Loucy (cell line): ENCODE results near the gene SERTAD1.
A peak's percentile ranks its signal among the peaks of the same experiment; 100 is the strongest.
"Not testable (repeated sequence)": the region's sequence is repeated elsewhere in the genome, so short reads cannot be mapped to it uniquely, and the experiment has no call there.

Experiments
- H2AFZ ChIP-seq: fragments of 200-600 bp; sonication (generic); 2 replicates; pipeline ENCODE4 v1.6.0; 2016; ENCODE audit warnings: antibody characterized with exemption, mild to moderate bottlenecking, low read length, moderate library complexity
- H3F3A ChIP-seq: fragments of 200-600 bp; 2 replicates; pipeline ENCODE4 v1.6.0; 2016; ENCODE audit warnings: antibody characterized with exemption, low read depth, mild to moderate bottlenecking
- H3K27me3 ChIP-seq: fragments of 200-600 bp; sonication (generic); 2 replicates; pipeline ENCODE4 v1.6.1; 2014; ENCODE audit warnings: low read length, mild to moderate bottlenecking; ENCODE audit not compliant: insufficient read depth, poor library complexity, severe bottlenecking
- H3K36me3 ChIP-seq: fragments of 200-600 bp; sonication (generic); 2 replicates; pipeline ENCODE4 v1.6.1; 2016; ENCODE audit warnings: low read length; ENCODE audit not compliant: insufficient read depth
- H3K4me1 ChIP-seq: fragments of 200-600 bp; sonication (generic); 2 replicates; pipeline ENCODE4 v1.5.1; 2014; ENCODE audit warnings: low read length, mild to moderate bottlenecking; ENCODE audit not compliant: insufficient read depth, poor library complexity, severe bottlenecking
- H3K4me2 ChIP-seq: fragments of 200-600 bp; sonication (generic); 2 replicates; pipeline ENCODE4 v1.6.0; 2014; ENCODE audit warnings: antibody characterized with exemption, low read length, low read depth, mild to moderate bottlenecking; ENCODE audit not compliant: poor library complexity, severe bottlenecking
- H3K4me3 ChIP-seq: fragments of 200-600 bp; sonication (generic); 2 replicates; pipeline ENCODE4 v1.5.1; 2014; ENCODE audit warnings: low read length, mild to moderate bottlenecking, mixed read lengths; ENCODE audit not compliant: poor library complexity, severe bottlenecking
- H3K79me2 ChIP-seq: fragments of 200-600 bp; sonication (generic); 2 replicates; pipeline ENCODE4 v1.6.1; 2014; ENCODE audit warnings: low read length; ENCODE audit not compliant: insufficient read depth
- H3K9ac ChIP-seq: fragments of 200-600 bp; sonication (generic); 2 replicates; pipeline ENCODE4 v1.6.0; 2014; ENCODE audit warnings: mild to moderate bottlenecking, low read depth, low read length, moderate library complexity; ENCODE audit not compliant: poor library complexity, severe bottlenecking
- H3K9me2 ChIP-seq: fragments of 200-600 bp; sonication (generic); replicated peaks from 2 replicates; pipeline ENCODE4 v1.6.1; 2016; ENCODE audit warnings: low read depth, low read length, mixed read lengths
- H3K9me3 ChIP-seq: fragments of 200-600 bp; sonication (generic); 2 replicates; pipeline ENCODE4 v1.6.1; 2014; ENCODE audit warnings: mild to moderate bottlenecking, antibody characterized with exemption, low read length, low read depth; ENCODE audit not compliant: insufficient read depth
- H4K20me1 ChIP-seq: fragments of 200-600 bp; sonication (generic); 2 replicates; pipeline ENCODE4 v1.6.0; 2014; ENCODE audit warnings: antibody characterized with exemption, low read length, mild to moderate bottlenecking; ENCODE audit not compliant: insufficient read depth, poor library complexity, severe bottlenecking
- EZH2phosphoT487 ChIP-seq: fragments of 200-600 bp; IDR thresholded peaks from 2 replicates; pipeline ENCODE4 v1.6.1; 2018; ENCODE audit warnings: antibody characterized with exemption, mild to moderate bottlenecking, moderate library complexity, borderline replicate concordance
- TF ChIP-seq, protein P1 (sequence below): fragments of 200-600 bp; sonication (generic); conservative IDR thresholded peaks from 2 replicates; pipeline ENCODE4 v1.5.1; 2014; ENCODE audit warnings: mild to moderate bottlenecking, antibody characterized with exemption, low read length

SERTAD1 gene

DNA sequence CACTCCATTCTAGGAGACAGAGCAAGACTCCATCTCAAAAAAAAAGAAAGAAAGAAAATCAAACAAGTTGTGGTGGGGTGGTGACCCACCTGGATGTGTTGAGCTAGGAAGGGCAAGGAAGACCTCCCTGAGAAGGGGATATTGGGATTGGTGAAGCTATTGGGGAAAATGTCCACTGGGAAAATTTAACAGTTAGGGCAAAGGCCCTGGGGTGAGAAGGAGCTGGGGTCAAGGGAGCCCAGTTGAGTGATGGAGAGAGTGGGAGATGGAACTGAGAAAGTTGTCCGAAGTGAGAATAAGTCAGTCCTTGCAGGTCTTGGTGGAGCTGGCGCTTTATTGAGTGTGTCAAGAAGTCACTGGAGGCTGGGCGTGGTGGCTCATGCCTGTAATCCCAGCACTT is 12.5 kb upstream of the SERTAD1 start:
- H3K9me3 ChIP-seq = no peaks in the 10 kb centered on the region
- H3K79me2 ChIP-seq = peaks cover 16% of the 10 kb centered on the region
- no peaks in the 10 kb centered on the region for H3F3A ChIP-seq
- no peak overlapping the region for H3K4me2 ChIP-seq
- H3K36me3 ChIP-seq = peaks cover 12% of the 10 kb centered on the region; the same call in 1 of the 2 replicates
- H3K4me1 ChIP-seq = peaks cover 15% of the 10 kb centered on the region
- H3K9ac ChIP-seq = no peak overlapping the region
- H2AFZ ChIP-seq = no peak overlapping the region
- no peak for TF ChIP-seq EZH2phosphoT487
- TF ChIP-seq, protein P1, sequence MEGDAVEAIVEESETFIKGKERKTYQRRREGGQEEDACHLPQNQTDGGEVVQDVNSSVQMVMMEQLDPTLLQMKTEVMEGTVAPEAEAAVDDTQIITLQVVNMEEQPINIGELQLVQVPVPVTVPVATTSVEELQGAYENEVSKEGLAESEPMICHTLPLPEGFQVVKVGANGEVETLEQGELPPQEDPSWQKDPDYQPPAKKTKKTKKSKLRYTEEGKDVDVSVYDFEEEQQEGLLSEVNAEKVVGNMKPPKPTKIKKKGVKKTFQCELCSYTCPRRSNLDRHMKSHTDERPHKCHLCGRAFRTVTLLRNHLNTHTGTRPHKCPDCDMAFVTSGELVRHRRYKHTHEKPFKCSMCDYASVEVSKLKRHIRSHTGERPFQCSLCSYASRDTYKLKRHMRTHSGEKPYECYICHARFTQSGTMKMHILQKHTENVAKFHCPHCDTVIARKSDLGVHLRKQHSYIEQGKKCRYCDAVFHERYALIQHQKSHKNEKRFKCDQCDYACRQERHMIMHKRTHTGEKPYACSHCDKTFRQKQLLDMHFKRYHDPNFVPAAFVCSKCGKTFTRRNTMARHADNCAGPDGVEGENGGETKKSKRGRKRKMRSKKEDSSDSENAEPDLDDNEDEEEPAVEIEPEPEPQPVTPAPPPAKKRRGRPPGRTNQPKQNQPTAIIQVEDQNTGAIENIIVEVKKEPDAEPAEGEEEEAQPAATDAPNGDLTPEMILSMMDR = no peak
- H3K27me3 ChIP-seq = no peaks in the 10 kb centered on the region
- H3K9me2 ChIP-seq = no peaks in the 10 kb centered on the region
- no peak overlapping the region for H3K4me3 ChIP-seq
- peaks cover 19% of the 10 kb centered on the region for H4K20me1 ChIP-seq

- TF ChIP-seq, protein P1 = no peak
- no peak for TF ChIP-seq EZH2phosphoT487
- H3K9ac ChIP-seq = peak overlapping the region; percentile 93
- no peaks in the 10 kb centered on the region for H3K27me3 ChIP-seq
- H3K4me3 ChIP-seq = peak overlapping the region; percentile 73
- no peaks in the 10 kb centered on the region for H3K9me3 ChIP-seq
- no peaks in the 10 kb centered on the region for H3K36me3 ChIP-seq
- H2AFZ ChIP-seq = peak overlapping the region; percentile 70
- no peaks in the 10 kb centered on the region for H4K20me1 ChIP-seq
- no peaks in the 10 kb centered on the region for H3F3A ChIP-seq
- no peaks in the 10 kb centered on the region for H3K79me2 ChIP-seq
- peak overlapping the region; percentile 84 for H3K4me2 ChIP-seq
- peaks cover 9% of the 10 kb centered on the region for H3K4me1 ChIP-seq
- H3K9me2 ChIP-seq = no peaks in the 10 kb centered on the region
Observed at GRCh38 chr19:40433391-40434216, 7.8 kb upstream of the SERTAD1 start.

GRCh38 chr19:40432760-40433159 is 7.0 kb upstream of the SERTAD1 start:
- not testable (repeated sequence) for H3K79me2 ChIP-seq, H3K27me3 ChIP-seq, H2AFZ ChIP-seq, H3F3A ChIP-seq, H3K36me3 ChIP-seq, H4K20me1 ChIP-seq, H3K9me3 ChIP-seq, H3K4me1 ChIP-seq, H3K9me2 ChIP-seq
- Histone ChIP-seq H3K4me3 (peak overlapping the region; percentile 73), H3K4me2 (peak overlapping the region; percentile 84), H3K9ac (peak overlapping the region; percentile 93)

GRCh38 chr19:40431698-40432097 is 5.9 kb upstream of the SERTAD1 start:
- Histone ChIP-seq H3K4me2 (no peak overlapping the region), H3K9me2 (no peaks in the 10 kb centered on the region), H3K9ac (no peak overlapping the region), H2AFZ (no peak overlapping the region), H3K36me3 (no peaks in the 10 kb centered on the region), H3K9me3 (no peaks in the 10 kb centered on the region), H4K20me1 (no peaks in the 10 kb centered on the region), H3F3A (no peaks in the 10 kb centered on the region), H3K27me3 (no peaks in the 10 kb centered on the region), H3K4me3 (no peak overlapping the region), H3K4me1 (peaks cover 9% of the 10 kb centered on the region), H3K79me2 (no peaks in the 10 kb centered on the region)
- TF ChIP-seq EZH2phosphoT487 = no peak
- TF ChIP-seq, protein P1 = no peak

- not testable (repeated sequence) for H3K9me3 ChIP-seq, H3K27me3 ChIP-seq, H3K4me2 ChIP-seq, H3K4me3 ChIP-seq, H4K20me1 ChIP-seq, H3K9me2 ChIP-seq, H3K36me3 ChIP-seq, H3F3A ChIP-seq, H2AFZ ChIP-seq, H3K9ac ChIP-seq, H3K79me2 ChIP-seq
- peaks cover 14% of the 10 kb centered on the region for H3K4me1 ChIP-seq
Observed at GRCh38 chr19:40430242-40430641, 4.5 kb upstream of the SERTAD1 start.
